Right cardiac atrium (tissue), 5 donors: ENCODE data around the gene ALCAM. TPM values are rescaled to one million over a fixed set of nuclear protein-coding genes. Genes with fewer than 3 reads are reported as not detected.

Source experiments
- ATAC-seq, 2 donors: fragments of 200-7000 bp; cut with Tn5 transposase; one replicate each; pipeline versions ENCODE4 v1.8.0 to v1.9.1; 2020; ENCODE audit warnings: moderate library complexity in 2 of 2, mild to moderate bottlenecking in 1 of 2
- DNase-seq, 3 donors: peaks; one replicate each; pipeline ENCODE4 v3.0.0-alpha.2; 2020
- H3K27ac ChIP-seq: one replicate; pipeline ENCODE4 v1.5.1; 2013; ENCODE audit warnings: mild to moderate bottlenecking, low read length, control low read depth, moderate library complexity
- H3K27me3 ChIP-seq: one replicate; pipeline ENCODE4 v1.6.1; 2013; ENCODE audit not compliant: control insufficient read depth, insufficient read depth
- H3K4me1 ChIP-seq: one replicate; pipeline ENCODE4 v1.6.1; 2013; ENCODE audit warnings: low read length; ENCODE audit not compliant: control insufficient read depth, insufficient read depth
- H3K4me3 ChIP-seq: one replicate; pipeline ENCODE4 v1.5.1; 2013; ENCODE audit warnings: low read length, control low read depth
- H3K9me3 ChIP-seq: one replicate; pipeline ENCODE4 v1.6.1; 2013; ENCODE audit warnings: low read length; ENCODE audit not compliant: control insufficient read depth
- WGBS: extraction: QIAGEN DNeasy Blood & Tissue Kit; methylation state at CpG from one replicate; pipeline ENCODE4 v1.1.7; 2013; 5-methylcytosine and 5-hydroxymethylcytosine counted together
- intact Hi-C, 4 donors: fragments of 100-400 bp; cut with DNase I; formaldehyde crosslinking; loops; one replicate each; pipeline versions ENCODE4 v1.11.0 to v1.14.0; 2022 to 2023
- polyA plus RNA-seq: library from polyadenylated mRNA; stranded (reverse); fragments of 200-250 nt; gene quantifications from one replicate; pipeline ENCODE4 v1.2.3, GENCODE V29; 2013
- total RNA-seq, 4 donors: library from RNA; stranded (reverse); fragmentation: NEBNext Ultra II Directional; extraction: Animal tissue kit (Norgen Biotek cat#: 25700); gene quantifications; one replicate each; pipeline ENCODE4 v1.2.1, GENCODE V29; 2021
- donor health status: healthy with polysubstance abuse.
- donor health status: DM: no; HTN: yes; CAD: no.
- donor health status: DM: no; HTN: no; CAD: no.
- donor health status: DM: no; HTN: yes; CAD: no; lungs with severe emphysema.
- donor health status: DM: yes; HTN: yes; CAD: no.

Gene ALCAM
- total and polyA plus RNA-seq, 5 donors, result 5.3 to 50.9 (median 14.4) TPM

DNA sequence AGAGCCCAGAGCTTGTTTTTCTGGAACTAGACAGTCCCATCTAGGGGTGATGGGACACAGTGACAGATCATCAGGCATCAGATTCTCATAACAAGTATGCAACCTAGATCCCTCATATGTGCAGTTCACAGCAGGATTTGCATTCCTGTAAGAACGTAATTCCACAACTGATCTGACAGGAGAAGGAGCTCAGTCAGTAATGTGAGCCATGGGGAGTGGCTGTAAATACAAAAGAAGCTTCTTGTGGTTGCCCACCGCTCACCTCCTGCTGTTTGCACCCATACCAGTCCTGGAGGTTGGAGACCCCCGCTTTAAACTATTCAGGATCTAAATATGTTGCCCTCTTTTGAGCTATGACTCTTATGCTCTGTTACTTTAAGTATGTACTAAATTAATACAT, 167.3 kb downstream of the ALCAM start:
- ATAC-seq (no peak), DNase-seq (no peak)
- Histone ChIP-seq H3K4me3 (no peak overlapping the region), H3K27me3 (no peaks in the 10 kb centered on the region), H3K27ac (no peak overlapping the region), H3K4me1 (no peaks in the 10 kb centered on the region), H3K9me3 (no peaks in the 10 kb centered on the region)
- 87% methylated on average over 3 of the region's 3 CpGs for WGBS
- intact Hi-C loops, result no loop called here

DNA sequence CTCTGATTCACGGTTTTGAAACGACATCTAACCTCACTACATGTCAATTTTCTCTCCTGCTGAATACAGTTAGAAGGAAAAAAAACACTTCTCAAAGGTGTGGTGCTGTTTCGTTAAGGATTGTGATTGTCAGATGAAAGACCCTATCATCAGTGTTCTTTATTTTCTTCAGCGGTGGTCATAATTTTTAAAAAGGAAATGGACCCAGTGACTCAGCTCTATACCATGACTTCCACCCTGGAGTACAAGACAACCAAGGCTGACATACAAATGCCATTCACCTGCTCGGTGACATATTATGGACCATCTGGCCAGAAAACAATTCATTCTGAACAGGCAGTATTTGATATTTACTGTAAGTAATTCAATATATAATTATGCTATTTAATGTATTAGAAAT, 167.8 kb downstream of the ALCAM start:
- ATAC-seq (no peak), DNase-seq (no peak)
- no peak overlapping the region for H3K4me3 ChIP-seq
- no peaks in the 10 kb centered on the region for H3K9me3 ChIP-seq
- 84% methylated on average over 5 of the region's 5 CpGs for WGBS
- H3K27me3 ChIP-seq, result no peaks in the 10 kb centered on the region
- no peaks in the 10 kb centered on the region for H3K4me1 ChIP-seq
- H3K27ac ChIP-seq, result no peak overlapping the region
- intact Hi-C loops, result no loop called here

DNA sequence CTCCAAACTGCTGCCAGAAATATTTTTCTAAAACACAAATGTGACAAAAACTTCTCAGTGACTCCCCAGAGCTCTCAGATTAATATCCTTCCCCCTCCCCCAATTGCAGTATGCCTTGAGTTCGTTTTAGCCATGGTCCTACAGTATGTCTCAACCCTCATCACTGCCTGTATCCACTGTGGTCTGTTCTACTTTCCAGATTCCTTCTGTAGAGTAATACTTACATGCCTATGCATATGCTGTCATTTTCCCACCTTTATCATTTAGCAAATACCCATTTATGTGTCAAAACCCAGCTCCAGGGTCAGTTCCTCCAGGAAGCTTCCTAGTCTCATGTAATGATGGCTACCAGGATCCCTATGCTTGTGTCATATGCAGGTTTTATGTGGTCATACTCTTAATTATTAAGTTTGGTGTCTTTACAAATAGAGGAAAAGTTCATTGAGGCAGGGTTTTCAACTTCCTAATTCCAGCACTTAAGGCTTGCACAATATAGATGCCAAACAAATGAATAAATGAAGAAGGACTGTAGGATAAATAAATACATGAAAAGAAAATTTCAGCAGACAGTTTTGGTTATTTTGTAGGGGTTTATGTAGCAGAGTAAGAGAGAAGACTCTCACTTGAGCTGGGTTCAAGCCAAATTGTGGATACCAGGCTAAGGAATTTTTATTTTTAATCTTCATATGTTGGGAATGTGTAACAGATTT, 170.8 kb downstream of the ALCAM start:
- Histone ChIP-seq H3K4me1 (no peaks in the 10 kb centered on the region), H3K9me3 (no peaks in the 10 kb centered on the region), H3K27me3 (no peaks in the 10 kb centered on the region), H3K27ac (no peak overlapping the region), H3K4me3 (no peak overlapping the region)
- intact Hi-C loops, result no loop called here
- ATAC-seq (no peak), DNase-seq (no peak)
- WGBS, result 79% methylated on average over 1 of the region's 1 CpG

DNA sequence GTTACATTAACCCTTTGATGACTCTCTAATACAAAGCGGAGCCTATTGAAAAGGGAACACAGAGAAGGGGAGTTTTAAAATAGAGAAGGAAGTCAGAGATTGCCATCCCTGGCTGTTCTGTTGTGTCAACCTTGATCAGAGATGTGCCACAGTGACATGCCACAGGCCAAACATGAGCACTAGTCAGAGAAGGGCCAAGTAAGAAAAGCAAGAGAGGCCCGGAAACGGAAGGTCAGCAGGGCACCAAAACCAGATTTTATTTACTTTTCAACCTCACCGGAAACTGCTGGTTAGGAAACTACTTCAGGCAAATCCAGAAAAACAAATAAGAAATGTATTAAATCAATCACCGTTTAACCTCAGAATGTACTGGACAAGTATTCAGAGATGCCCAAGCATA, 171.8 kb downstream of the ALCAM start:
- H3K4me1 ChIP-seq, result no peaks in the 10 kb centered on the region
- no peaks in the 10 kb centered on the region for H3K9me3 ChIP-seq
- DNase-seq, result no peak
- H3K4me3 ChIP-seq, result no peak overlapping the region
- H3K27me3 ChIP-seq, result no peaks in the 10 kb centered on the region
- WGBS, result 75% methylated on average over 5 of the region's 5 CpGs
- intact Hi-C loops, result no loop called here
- no peak for ATAC-seq
- H3K27ac ChIP-seq, result no peak overlapping the region

DNA sequence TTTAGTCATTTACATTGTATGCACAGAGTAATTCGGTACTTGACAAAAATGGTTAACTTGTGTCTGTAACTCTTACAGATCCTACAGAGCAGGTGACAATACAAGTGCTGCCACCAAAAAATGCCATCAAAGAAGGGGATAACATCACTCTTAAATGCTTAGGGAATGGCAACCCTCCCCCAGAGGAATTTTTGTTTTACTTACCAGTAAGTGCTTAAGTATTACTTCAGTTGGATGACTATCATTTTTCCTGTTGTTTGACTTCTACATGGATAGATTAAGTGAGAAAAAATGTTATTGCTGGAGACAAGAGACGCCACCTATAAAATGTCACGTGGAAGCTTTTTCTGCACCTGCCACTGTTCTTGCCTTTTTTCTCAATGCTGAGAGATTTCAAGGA, 173.2 kb downstream of the ALCAM start:
- intact Hi-C loops, result no loop called here
- Histone ChIP-seq H3K4me3 (no peak overlapping the region), H3K9me3 (no peaks in the 10 kb centered on the region), H3K4me1 (no peaks in the 10 kb centered on the region), H3K27me3 (no peaks in the 10 kb centered on the region), H3K27ac (no peak overlapping the region)
- DNase-seq (no peak), ATAC-seq (no peak)
- 88% methylated on average over 3 of the region's 3 CpGs for WGBS

DNA sequence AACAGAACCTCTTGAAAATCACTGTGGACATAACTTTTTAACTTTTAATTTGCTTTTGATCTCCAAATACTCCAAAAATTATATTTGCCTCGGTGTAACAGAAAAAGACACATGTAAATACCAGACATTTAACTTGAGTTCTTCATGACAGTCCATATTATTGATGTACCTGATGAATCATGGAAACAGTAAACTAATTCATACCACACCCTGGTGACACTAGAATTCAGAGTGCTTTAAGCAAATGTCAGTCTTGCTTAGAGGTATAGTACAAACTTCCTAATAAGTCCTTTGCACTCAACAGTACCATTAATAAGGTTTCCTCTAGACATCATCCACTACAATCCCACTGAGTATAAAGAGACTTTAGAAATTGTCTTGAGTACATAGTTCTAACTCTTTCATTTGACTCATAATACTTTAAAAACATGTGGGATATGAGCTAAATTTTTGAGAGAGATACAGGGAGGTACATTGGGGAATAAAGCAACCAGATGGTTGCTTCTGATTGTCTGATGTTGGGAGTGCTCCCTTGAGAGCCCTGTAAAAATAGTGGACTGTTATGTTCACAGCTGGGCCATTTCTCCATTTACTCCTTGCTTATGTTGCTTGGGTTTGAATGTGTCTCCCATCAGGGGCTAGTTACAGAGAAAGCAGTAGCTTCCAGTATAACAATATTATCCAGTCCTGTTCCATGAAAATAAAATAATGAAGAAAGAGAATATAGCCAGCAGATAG, 175.7 kb downstream of the ALCAM start:
- ATAC-seq, result no peak
- Histone ChIP-seq H3K4me3 (no peak overlapping the region), H3K27me3 (no peaks in the 10 kb centered on the region), H3K4me1 (no peaks in the 10 kb centered on the region), H3K27ac (no peak overlapping the region), H3K9me3 (no peaks in the 10 kb centered on the region)
- 96% methylated on average over 1 of the region's 1 CpG for WGBS
- intact Hi-C loops, result no loop called here
- no peak for DNase-seq

DNA sequence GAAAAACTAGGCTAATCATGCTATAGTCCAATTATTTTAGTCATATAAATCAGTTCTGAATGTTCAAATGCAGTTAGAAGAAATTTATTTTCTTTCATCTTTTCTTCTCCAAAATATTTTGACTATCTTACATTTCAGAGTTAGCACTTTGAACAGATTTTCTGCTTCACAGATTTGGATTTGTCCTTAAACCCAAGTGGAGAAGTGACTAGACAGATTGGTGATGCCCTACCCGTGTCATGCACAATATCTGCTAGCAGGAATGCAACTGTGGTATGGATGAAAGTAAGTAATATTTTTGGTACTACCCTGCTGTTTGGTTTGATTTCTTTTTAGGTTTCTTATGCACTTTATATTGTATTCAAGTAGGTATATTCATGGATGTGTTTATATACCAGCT, 178.3 kb downstream of the ALCAM start:
- Histone ChIP-seq H3K27me3 (no peaks in the 10 kb centered on the region), H3K4me1 (no peaks in the 10 kb centered on the region), H3K4me3 (no peak overlapping the region), H3K27ac (no peak overlapping the region), H3K9me3 (no peaks in the 10 kb centered on the region)
- ATAC-seq (no peak), DNase-seq (no peak)
- 86% methylated on average over 1 of the region's 1 CpG for WGBS
- intact Hi-C loops, result no loop called here

DNA sequence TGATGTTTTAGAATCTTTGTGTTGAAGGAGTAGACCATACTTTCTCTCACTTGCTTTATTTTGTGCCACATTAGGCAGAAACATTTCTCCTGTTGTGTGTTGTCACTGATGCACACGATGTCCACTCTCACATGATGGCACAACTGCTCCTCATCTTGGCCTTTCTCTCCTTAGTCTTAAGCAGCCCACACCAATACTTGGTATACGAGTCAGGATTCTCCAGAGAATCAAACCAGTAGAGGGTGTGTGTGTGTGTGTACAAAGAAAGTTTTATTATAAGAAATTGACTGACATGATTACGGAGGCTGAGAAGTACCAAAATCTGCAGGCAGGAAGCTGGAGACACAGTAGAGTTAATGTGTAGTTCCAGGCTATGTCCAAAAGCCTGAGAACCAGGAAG, 187.1 kb downstream of the ALCAM start:
- H3K27me3 ChIP-seq, result no peaks in the 10 kb centered on the region
- ATAC-seq, result no peak
- 89% methylated on average over 3 of the region's 3 CpGs for WGBS
- no peak overlapping the region for H3K4me3 ChIP-seq
- intact Hi-C loops, result no loop called here
- no peak overlapping the region for H3K27ac ChIP-seq
- H3K9me3 ChIP-seq, result no peaks in the 10 kb centered on the region
- H3K4me1 ChIP-seq, result no peaks in the 10 kb centered on the region
- DNase-seq, result no peak

DNA sequence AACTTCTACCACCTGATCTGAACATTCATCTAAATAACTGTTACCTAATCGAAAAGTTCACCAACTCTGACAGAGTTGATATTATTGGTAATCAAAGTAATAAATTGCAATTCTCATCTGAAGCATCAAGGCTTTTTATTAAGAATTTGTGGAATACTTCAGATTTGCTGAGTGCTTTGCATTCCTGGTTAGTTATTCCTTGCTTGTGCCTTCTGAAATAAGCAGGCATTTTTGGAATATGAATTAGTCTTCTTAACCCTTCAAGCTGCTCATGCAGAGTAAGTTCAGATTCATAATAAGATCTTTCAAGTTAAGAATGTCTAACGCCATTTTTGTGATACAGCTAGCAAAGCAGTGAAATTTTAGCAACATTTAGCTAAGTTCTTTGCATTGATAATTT, 188.5 kb downstream of the ALCAM start:
- ATAC-seq, result no peak
- DNase-seq, result no peak
- no peaks in the 10 kb centered on the region for H3K4me1 ChIP-seq
- no peaks in the 10 kb centered on the region for H3K9me3 ChIP-seq
- intact Hi-C loops, result no loop called here
- H3K4me3 ChIP-seq, result no peak overlapping the region
- WGBS, result 81% methylated on average over 2 of the region's 2 CpGs
- H3K27me3 ChIP-seq, result no peaks in the 10 kb centered on the region
- H3K27ac ChIP-seq, result no peak overlapping the region

DNA sequence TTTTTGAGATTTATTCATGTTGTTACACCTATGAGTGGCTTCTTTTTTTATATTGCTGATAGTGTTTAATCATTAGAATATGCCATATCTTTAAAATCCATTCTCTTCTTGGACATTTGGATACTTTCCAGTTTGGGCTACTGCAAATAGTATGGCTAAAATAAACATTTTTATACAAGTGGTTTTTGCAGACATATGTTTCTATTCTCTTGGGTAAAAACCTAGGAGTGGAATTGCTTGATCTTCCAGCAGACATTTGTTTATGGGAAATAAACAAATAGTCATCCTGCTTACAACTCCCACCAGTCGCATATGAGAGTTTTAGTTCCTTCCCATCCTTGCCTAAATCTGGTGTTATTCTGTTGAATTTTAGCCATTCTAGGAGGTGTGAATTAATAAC, 193.1 kb downstream of the ALCAM start:
- Histone ChIP-seq H3K4me3 (no peak overlapping the region), H3K9me3 (no peaks in the 10 kb centered on the region), H3K4me1 (no peaks in the 10 kb centered on the region), H3K27ac (no peak overlapping the region), H3K27me3 (no peaks in the 10 kb centered on the region)
- WGBS, result 84% methylated on average over 1 of the region's 1 CpG
- DNase-seq (no peak), ATAC-seq (no peak)
- intact Hi-C loops, result no loop called here

DNA sequence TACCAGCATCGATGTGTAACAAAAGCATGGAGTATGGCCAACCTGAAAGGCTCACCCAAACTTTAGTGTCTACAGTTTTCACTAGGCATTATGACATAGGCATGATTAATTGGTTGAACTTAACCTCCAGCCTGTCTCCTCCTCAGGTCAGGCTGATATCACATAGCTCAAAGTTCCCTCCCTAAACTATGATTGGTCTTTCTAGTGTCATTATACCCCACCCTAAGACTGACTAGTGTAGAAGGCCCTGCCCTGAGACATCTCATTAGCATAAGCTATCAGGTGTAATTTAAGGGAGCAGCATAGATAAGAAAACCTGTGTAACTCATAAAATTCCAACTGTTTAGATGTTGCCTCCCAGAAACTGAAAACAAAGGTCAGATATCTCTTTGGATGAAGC, 195.2 kb downstream of the ALCAM start:
- Histone ChIP-seq H3K27ac (no peak overlapping the region), H3K4me3 (no peak overlapping the region), H3K27me3 (no peaks in the 10 kb centered on the region), H3K9me3 (no peaks in the 10 kb centered on the region), H3K4me1 (no peaks in the 10 kb centered on the region)
- intact Hi-C loops, result no loop called here
- 95% methylated on average over 1 of the region's 1 CpG for WGBS
- DNase-seq, result no peak
- no peak for ATAC-seq
